GM23338 (cell line): ENCODE data around the gene KRT12.

Experiments
- CREB1 ChIP-seq: fragments of 250-450 bp; sonication (Bioruptor Pico); IDR thresholded peaks from 2 replicates; pipeline ENCODE4 v1.5.0; 2020; ENCODE audit warnings: low read depth, mild to moderate bottlenecking, moderate library complexity
- CTCF ChIP-seq, 2 experiments: fragments of 200-600 bp in 1 of 2; sonication (generic) in 1 of 2; conservative IDR thresholded peaks; 2 replicates each; pipeline versions ENCODE4 v1.5.1 to v1.6.1; 2016 to 2017; ENCODE audit warnings: antibody characterized with exemption in 2 of 2, low read depth in 2 of 2, mild to moderate bottlenecking in 2 of 2, moderate library complexity in 1 of 2
- EZH2 ChIP-seq: fragments of 200-600 bp; sonication (generic); IDR thresholded peaks from one replicate; pipeline ENCODE4 v1.8.0; 2017; ENCODE audit warnings: antibody characterized with exemption, mild to moderate bottlenecking, low read depth; ENCODE audit not compliant: unreplicated experiment
- EZH2phosphoT487 ChIP-seq: fragments of 200-600 bp; sonication (generic); IDR thresholded peaks from one replicate; pipeline ENCODE4 v1.8.1; 2018; ENCODE audit warnings: antibody characterized with exemption; ENCODE audit not compliant: unreplicated experiment
- JUNB ChIP-seq: IDR thresholded peaks from one replicate; pipeline ENCODE4 v1.6.1; 2016; ENCODE audit warnings: antibody characterized with exemption; ENCODE audit not compliant: unreplicated experiment
- POLR2AphosphoS5 ChIP-seq: IDR thresholded peaks from 2 replicates; pipeline ENCODE4 v1.6.1; 2016; ENCODE audit warnings: antibody characterized with exemption, low read depth
- REST ChIP-seq: IDR thresholded peaks from one replicate; pipeline ENCODE4 v1.6.1; 2018; ENCODE audit warnings: antibody characterized with exemption; ENCODE audit not compliant: unreplicated experiment
- STAT1 ChIP-seq: IDR thresholded peaks from one replicate; pipeline ENCODE4 v1.6.1; 2016; ENCODE audit warnings: antibody characterized with exemption; ENCODE audit not compliant: unreplicated experiment
- ZNF114 ChIP-seq: fragments of 250-450 bp; sonication (Bioruptor Pico); IDR thresholded peaks from 2 replicates; pipeline ENCODE4 v1.5.0; 2020; ENCODE audit warnings: mild to moderate bottlenecking, moderate library complexity
- ZNF331 ChIP-seq: fragments of 250-450 bp; sonication (Bioruptor Pico); IDR thresholded peaks from 2 replicates; pipeline ENCODE4 v1.5.0; 2020; ENCODE audit warnings: low read depth, mild to moderate bottlenecking, moderate library complexity
- TF ChIP-seq, protein P1 (sequence below): IDR thresholded peaks from 2 replicates; pipeline ENCODE4 v1.6.1; 2016; ENCODE audit warnings: antibody characterized with exemption

DNA sequence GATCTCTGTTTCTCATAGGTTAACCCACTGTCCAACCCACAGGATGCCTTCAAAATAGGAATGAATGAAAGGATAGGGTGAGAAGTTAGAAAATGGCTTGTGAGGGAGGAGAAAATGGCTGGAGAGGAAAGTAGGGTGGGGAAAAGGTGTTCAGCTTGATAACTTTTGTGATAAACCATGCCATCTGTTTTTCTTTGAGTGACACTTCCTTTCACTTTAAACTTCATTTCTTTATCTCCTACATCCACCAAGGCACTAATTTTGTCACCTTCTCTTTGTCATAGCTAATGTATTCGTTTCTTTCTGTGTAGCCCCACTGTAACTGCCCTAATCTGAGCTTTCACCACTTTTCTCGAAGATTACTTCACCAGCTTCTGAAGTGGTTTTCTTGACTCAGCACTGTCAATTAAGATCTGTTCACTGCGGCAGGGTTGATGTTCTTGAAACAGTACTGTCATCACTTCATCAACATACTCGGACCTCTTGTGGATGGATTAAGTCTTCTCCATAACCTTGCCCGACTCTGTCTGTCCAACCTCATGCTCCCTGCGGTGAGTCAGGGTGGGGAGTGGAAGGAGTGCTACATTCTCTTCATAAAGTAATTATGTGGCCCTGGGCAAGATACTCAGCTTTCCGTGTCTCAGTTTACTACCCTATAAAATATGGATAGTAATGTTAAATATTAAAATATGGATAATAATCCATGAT is 39.1 kb downstream of the KRT12 start:
- no peak for TF ChIP-seq CTCF (conservative IDR thresholded peaks at IDR 0.05; ENCODE audit: low read depth in 2 of 2)
- no peak for TF ChIP-seq POLR2AphosphoS5
- TF ChIP-seq EZH2, result no peak
- TF ChIP-seq ZNF331 (CRISPR knock-in tag), result no peak
- TF ChIP-seq CREB1 (CRISPR knock-in tag), result no peak
- TF ChIP-seq ZNF114, result no peak
- TF ChIP-seq JUNB, result no peak
- TF ChIP-seq REST, result no peak
- TF ChIP-seq, protein P1, sequence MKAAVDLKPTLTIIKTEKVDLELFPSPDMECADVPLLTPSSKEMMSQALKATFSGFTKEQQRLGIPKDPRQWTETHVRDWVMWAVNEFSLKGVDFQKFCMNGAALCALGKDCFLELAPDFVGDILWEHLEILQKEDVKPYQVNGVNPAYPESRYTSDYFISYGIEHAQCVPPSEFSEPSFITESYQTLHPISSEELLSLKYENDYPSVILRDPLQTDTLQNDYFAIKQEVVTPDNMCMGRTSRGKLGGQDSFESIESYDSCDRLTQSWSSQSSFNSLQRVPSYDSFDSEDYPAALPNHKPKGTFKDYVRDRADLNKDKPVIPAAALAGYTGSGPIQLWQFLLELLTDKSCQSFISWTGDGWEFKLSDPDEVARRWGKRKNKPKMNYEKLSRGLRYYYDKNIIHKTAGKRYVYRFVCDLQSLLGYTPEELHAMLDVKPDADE, result no peak
- TF ChIP-seq EZH2phosphoT487, result no peak
- no peak for TF ChIP-seq STAT1
